Vagina (tissue), 2 donors: ENCODE results near the gene YBX1. TPM values are rescaled to one million over a fixed set of nuclear protein-coding genes. Genes with fewer than 3 reads are reported as not detected.

Source experiments
- DNase-seq, 2 donors: peaks; one replicate each; pipeline ENCODE4 v3.0.0-alpha.2; 2017; ENCODE audit errors: extremely low spot score in 2 of 2
- H3K27ac ChIP-seq: fragments of 200-600 bp; sonication (generic); one replicate; pipeline ENCODE4 v1.5.1; 2019
- H3K27me3 ChIP-seq: fragments of 200-600 bp; sonication (generic); one replicate; pipeline ENCODE4 v1.5.1; 2019
- H3K36me3 ChIP-seq, 2 donors: fragments of 200-600 bp; sonication (generic); one replicate each; pipeline ENCODE4 v1.5.1; 2017 to 2019
- H3K4me1 ChIP-seq: fragments of 200-600 bp; sonication (generic); one replicate; pipeline ENCODE4 v1.5.1; 2019
- H3K4me3 ChIP-seq, 2 donors: fragments of 200-600 bp; sonication (generic); 1 replicate in 1 of 2; 2 replicates in 1 of 2; pipeline ENCODE4 v1.5.1; 2016 to 2019
- H3K9me3 ChIP-seq: fragments of 200-600 bp; sonication (generic); one replicate; pipeline ENCODE4 v1.5.1; 2019
- POLR2A ChIP-seq, 2 donors: fragments of 450-650 bp; IDR thresholded peaks; one replicate each; pipeline ENCODE4 v1.6.1; 2017; ENCODE audit warnings: antibody characterized with exemption in 2 of 2, mild to moderate bottlenecking in 2 of 2, moderate library complexity in 2 of 2
- POLR2AphosphoS5 ChIP-seq, 2 donors: sonication (generic); formaldehyde crosslinking; IDR thresholded peaks; one replicate each; pipeline ENCODE4 v1.9.0; 2017; ENCODE audit warnings: antibody characterized with exemption in 2 of 2, mild to moderate bottlenecking in 2 of 2, low read depth in 1 of 2; ENCODE audit not compliant: insufficient read depth in 1 of 2
- intact Hi-C: fragments of 100-400 bp; cut with DNase I; formaldehyde crosslinking; loops from one replicate; pipeline ENCODE4 v1.15.1; 2023
- total RNA-seq: library from RNA; depleted of rRNA; stranded (reverse); fragments of >200 nt; gene quantifications from one replicate; pipeline ENCODE4 v1.2.3, GENCODE V29; 2016
- TF ChIP-seq, protein P1 (sequence below), 3 experiments: fragments of 450-650 bp in 2 of 3; fragments of 200-600 bp in 1 of 3; sonication (generic) in 1 of 3; IDR thresholded peaks; one replicate each; pipeline ENCODE4 v1.5.1; 2017 to 2019; ENCODE audit warnings: antibody characterized with exemption in 3 of 3, mild to moderate bottlenecking in 2 of 3, moderate library complexity in 2 of 3

Gene YBX1
- total RNA-seq, 1 donor from 2014 or later, result 397 TPM

DNA sequence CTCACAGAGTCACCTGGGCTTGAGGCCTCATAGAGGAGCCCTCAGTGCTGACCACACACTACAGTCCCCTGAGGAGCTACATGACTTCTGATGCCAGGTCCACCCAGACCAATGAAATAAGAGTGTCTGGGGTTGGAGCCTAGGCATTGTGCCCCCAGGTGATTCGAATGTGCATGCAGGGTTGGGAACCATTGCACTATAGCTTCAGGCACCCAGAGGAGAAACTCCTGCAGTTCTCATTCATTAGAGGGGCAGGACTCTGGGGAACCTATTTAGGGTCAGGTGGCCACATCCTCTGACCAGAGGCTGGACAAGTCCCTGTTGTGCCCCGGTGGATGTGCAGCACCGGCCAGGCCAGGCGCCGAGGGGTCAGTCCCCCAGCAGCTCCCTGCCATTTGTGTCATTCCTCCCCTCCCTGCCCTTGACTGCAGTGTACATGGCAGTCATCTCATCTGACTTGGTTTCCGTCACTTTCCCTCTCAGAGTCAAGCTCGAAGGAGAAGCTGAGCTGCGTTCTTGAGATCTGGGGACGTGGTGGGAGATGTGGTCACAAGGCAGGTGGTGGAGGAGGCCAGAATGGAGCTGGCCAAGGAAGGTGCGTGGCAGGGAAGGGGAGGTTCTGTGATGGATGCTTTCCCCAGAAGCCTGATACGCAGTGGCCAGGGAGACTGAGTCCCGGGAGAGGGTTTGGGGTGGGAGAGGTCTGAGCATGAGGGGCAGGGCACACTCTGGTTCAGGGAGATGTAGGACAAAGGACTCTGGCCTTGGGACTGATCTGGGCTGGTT, 51.4 kb downstream of the YBX1 start:
- no peaks in the 10 kb centered on the region for H3K36me3 ChIP-seq
- no peak overlapping the region for H3K4me3 ChIP-seq
- peak; percentile 79 to 89 for DNase-seq
- TF ChIP-seq POLR2A (IDR thresholded peaks at IDR 0.05), result no peak
- TF ChIP-seq POLR2AphosphoS5 (IDR thresholded peaks at IDR 0.05; ENCODE audit: insufficient read depth in 1 of 2, low read depth in 1 of 2), result no peak
- TF ChIP-seq, protein P1, sequence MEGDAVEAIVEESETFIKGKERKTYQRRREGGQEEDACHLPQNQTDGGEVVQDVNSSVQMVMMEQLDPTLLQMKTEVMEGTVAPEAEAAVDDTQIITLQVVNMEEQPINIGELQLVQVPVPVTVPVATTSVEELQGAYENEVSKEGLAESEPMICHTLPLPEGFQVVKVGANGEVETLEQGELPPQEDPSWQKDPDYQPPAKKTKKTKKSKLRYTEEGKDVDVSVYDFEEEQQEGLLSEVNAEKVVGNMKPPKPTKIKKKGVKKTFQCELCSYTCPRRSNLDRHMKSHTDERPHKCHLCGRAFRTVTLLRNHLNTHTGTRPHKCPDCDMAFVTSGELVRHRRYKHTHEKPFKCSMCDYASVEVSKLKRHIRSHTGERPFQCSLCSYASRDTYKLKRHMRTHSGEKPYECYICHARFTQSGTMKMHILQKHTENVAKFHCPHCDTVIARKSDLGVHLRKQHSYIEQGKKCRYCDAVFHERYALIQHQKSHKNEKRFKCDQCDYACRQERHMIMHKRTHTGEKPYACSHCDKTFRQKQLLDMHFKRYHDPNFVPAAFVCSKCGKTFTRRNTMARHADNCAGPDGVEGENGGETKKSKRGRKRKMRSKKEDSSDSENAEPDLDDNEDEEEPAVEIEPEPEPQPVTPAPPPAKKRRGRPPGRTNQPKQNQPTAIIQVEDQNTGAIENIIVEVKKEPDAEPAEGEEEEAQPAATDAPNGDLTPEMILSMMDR (IDR thresholded peaks at IDR 0.05), result no peak
- H3K27me3 ChIP-seq, result no peaks in the 10 kb centered on the region
- H3K4me1 ChIP-seq, result peaks cover 18% of the 10 kb centered on the region
- no peaks in the 10 kb centered on the region for H3K9me3 ChIP-seq
- intact Hi-C loops, result no loop called here
- no peak overlapping the region for H3K27ac ChIP-seq

DNA sequence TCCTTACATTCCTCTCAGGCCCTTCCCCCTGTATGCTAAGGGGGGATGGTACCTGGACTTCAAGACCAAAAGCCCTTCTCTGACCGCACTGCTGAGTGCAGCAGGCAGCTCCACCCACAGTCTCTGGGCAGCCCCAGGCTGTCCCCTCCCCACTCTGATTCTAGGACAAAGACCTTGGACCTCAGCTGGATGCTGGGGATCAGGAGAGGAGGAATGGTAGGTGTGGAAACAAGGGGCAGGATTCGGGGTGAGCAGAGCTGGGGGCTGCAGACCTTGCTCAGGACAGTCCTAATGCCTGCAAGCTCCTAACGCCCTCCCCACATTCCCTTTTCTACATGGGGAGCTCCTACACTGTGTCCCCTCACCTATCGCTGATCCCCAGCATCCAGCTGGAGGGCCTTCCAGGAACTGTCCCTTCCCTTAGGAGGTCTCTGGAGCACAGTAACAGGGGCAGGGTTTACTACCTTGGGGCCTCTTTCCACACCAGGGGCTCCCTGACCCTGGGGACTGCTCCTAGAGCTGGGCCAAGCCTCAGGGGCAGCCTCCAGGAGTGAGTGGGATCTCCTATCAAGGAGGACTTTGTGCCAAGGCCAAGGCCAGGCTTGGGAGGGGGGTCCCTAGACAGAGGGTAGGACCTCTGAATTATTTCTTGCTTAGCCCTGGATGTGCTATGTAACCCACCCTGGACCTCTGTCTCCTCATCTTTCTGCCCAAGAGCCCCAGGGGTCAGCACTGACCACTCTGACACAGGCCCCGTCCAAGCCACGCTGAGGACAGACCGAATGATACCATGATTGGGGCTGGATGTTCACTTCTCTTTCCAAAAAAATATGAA, 52.2 kb downstream of the YBX1 start:
- H3K4me3 ChIP-seq, result no peak overlapping the region
- TF ChIP-seq POLR2A (IDR thresholded peaks at IDR 0.05) (no peak), POLR2AphosphoS5 (IDR thresholded peaks at IDR 0.05; ENCODE audit: insufficient read depth in 1 of 2, low read depth in 1 of 2) (no peak)
- TF ChIP-seq, protein P1 (IDR thresholded peaks at IDR 0.05), result no peak
- intact Hi-C loops, result no loop called here
- peak in 1 of 2 donors; percentile 84 for DNase-seq
- peaks cover 18% of the 10 kb centered on the region for H3K4me1 ChIP-seq
- H3K36me3 ChIP-seq, result no peaks in the 10 kb centered on the region
- H3K27me3 ChIP-seq, result no peaks in the 10 kb centered on the region
- no peak overlapping the region for H3K27ac ChIP-seq
- no peaks in the 10 kb centered on the region for H3K9me3 ChIP-seq

DNA sequence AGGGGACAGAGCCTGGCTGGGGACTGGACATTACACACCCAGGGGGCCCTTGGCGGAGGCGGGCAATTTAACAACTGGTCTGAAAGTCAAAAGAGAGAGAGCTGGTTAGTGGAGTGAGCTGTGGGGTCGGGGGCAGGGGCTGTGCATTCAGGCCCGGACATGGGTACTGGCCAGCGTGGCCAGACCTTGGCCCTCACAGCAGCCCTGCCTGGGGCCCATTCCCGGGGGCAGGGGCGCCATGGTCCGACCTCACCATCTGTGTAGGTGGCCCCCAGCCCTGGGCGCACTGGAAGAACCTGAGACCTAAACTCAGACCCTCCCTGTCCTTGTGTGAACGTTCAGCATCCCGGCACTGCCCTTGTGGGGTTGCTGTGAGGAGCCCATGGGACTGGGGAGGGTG, 52.8 kb downstream of the YBX1 start:
- no peaks in the 10 kb centered on the region for H3K27me3 ChIP-seq
- H3K36me3 ChIP-seq, result no peaks in the 10 kb centered on the region
- intact Hi-C loops, result no loop called here
- no peak overlapping the region for H3K4me3 ChIP-seq
- no peak for DNase-seq
- H3K27ac ChIP-seq, result no peak overlapping the region
- TF ChIP-seq, protein P1 (IDR thresholded peaks at IDR 0.05), result no peak
- TF ChIP-seq POLR2AphosphoS5 (IDR thresholded peaks at IDR 0.05; ENCODE audit: insufficient read depth in 1 of 2, low read depth in 1 of 2) (no peak), POLR2A (IDR thresholded peaks at IDR 0.05) (no peak)
- H3K9me3 ChIP-seq, result no peaks in the 10 kb centered on the region
- H3K4me1 ChIP-seq, result peaks cover 19% of the 10 kb centered on the region

DNA sequence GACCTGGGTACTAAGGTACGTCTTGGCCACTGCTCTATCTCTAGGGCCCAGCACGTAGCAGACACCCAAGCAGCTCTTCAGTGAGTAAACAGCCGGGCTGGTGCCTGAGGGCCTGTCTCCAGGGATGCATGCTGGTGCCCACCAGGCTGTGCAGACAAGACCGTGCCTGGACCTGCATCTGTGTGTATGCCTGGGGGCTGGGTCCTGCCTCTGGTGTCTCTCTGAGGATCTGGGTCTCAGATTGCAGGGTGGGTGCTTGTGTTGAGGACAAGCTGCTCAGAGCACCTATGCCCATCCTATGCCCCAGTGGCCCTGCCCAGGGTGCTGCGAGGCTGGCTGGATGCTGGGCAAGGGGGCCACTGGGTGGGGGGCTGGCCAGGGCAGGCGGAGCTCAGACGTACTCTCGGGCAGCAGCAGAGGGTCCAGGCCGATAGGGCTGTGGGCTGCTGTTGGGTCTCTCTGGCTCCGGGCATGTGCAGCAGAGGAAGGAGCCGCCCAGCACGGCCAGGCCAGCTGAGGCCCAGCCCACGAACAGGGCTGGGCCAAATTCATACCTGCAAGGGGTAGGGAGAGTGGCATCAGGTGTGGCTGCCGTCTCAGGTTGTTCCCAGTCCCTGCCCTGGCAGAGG, 53.4 kb downstream of the YBX1 start:
- Histone ChIP-seq H3K4me1 (peaks cover 25% of the 10 kb centered on the region), H3K27ac (no peak overlapping the region), H3K4me3 (no peak overlapping the region), H3K27me3 (no peaks in the 10 kb centered on the region), H3K36me3 (no peaks in the 10 kb centered on the region), H3K9me3 (no peaks in the 10 kb centered on the region)
- intact Hi-C loops, result no loop called here
- no peak for DNase-seq
- TF ChIP-seq, protein P1 (IDR thresholded peaks at IDR 0.05), result no peak
- TF ChIP-seq POLR2AphosphoS5 (IDR thresholded peaks at IDR 0.05; ENCODE audit: insufficient read depth in 1 of 2, low read depth in 1 of 2), result no peak
- TF ChIP-seq POLR2A (IDR thresholded peaks at IDR 0.05), result no peak
